Measurements from ENCODE around the gene KIF5A. TPM values are rescaled to one million over a fixed set of nuclear protein-coding genes. Genes with fewer than 3 reads are reported as not detected.
"Not testable (repeated sequence)": the region's sequence is repeated elsewhere in the genome, so short reads cannot be mapped to it uniquely, and the experiment has no call there.

The KIF5A gene
- total and polyA plus RNA-seq, 8 donors, result 0.38 to 6.5 (median 5.3) TPM

DNA sequence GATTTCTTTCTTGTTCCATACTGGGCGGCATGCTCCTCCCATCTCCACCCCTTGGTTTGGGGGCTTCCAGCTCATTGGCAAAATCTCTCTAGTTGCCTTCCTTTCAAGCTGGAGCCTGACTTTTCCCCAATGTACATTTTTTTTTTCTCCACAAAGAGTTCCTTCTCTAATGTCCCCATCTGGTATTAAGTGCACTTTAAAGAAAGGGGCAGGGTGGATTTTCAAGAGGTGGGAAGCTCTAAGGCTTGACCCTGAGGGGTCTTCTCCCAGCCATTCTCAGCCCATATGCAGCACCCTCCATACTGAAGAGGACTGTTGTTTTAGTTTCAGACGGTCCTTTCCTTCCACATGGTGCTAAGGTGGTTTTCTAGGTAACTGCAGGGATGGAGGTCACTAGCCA, 35.3 kb downstream of the KIF5A start:
- intact Hi-C loops (cut with DNase I), result no loop called here
- Histone ChIP-seq H3K27me3 (peaks cover 0 to 43% of the 10 kb centered on the region in 2 donors), H3K4me3 (no peak overlapping the region), H3K9me3 (no peaks in the 10 kb centered on the region), H3K27ac (no peak overlapping the region), H3K4me1 (peaks cover 0 to 7% of the 10 kb centered on the region in 2 donors), H3K36me3 (no peaks in the 10 kb centered on the region)
- ATAC-seq (no peak), DNase-seq (no peak)
- TF ChIP-seq, protein P1, sequence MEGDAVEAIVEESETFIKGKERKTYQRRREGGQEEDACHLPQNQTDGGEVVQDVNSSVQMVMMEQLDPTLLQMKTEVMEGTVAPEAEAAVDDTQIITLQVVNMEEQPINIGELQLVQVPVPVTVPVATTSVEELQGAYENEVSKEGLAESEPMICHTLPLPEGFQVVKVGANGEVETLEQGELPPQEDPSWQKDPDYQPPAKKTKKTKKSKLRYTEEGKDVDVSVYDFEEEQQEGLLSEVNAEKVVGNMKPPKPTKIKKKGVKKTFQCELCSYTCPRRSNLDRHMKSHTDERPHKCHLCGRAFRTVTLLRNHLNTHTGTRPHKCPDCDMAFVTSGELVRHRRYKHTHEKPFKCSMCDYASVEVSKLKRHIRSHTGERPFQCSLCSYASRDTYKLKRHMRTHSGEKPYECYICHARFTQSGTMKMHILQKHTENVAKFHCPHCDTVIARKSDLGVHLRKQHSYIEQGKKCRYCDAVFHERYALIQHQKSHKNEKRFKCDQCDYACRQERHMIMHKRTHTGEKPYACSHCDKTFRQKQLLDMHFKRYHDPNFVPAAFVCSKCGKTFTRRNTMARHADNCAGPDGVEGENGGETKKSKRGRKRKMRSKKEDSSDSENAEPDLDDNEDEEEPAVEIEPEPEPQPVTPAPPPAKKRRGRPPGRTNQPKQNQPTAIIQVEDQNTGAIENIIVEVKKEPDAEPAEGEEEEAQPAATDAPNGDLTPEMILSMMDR (IDR thresholded peaks at IDR 0.05), result no peak

GRCh38 chr12:57586128-57586527, 36.3 kb downstream of the KIF5A start:
- no peak for DNase-seq
- Histone ChIP-seq H3K4me1 (peaks cover 0 to 14% of the 10 kb centered on the region in 2 donors), H3K4me3 (no peak overlapping the region), H3K27ac (no peak overlapping the region), H3K27me3 (peaks cover 0 to 43% of the 10 kb centered on the region in 2 donors), H3K36me3 (no peaks in the 10 kb centered on the region), H3K9me3 (no peaks in the 10 kb centered on the region)
- no peak for ATAC-seq
- intact Hi-C loops (cut with DNase I), result no loop called here
- TF ChIP-seq, protein P1 (IDR thresholded peaks at IDR 0.05), result no peak

DNA sequence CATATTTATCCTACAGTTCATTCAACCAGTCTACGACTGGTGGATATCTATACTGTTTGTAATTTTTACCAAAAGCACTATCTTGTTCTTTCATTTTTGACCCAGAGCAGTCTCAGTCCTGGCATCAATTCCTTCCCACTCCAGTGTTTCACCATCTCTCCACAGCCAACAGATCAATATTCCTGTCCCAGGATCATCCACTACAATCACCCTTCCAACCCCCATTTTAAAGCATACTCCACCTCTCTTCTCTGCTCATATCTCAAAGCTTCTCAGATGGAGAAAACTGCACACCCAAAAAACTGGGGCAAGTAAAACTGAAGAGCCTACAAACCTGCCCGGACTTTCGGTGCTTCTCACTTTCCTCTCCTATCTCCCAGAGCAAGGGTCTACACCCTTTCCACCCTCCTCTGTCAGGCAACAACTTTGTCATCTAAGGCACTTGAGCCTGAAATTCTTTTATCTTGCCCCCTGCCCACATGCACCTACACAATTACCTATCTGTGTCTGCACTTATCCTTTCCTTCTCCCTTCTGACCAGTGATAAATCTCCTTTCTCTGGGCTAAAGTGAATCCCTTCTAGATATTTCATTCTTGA, 37.1 kb downstream of the KIF5A start:
- no peaks in the 10 kb centered on the region for H3K9me3 ChIP-seq
- H3K4me1 ChIP-seq, result peaks cover 0 to 19% of the 10 kb centered on the region in 2 donors
- TF ChIP-seq, protein P1 (IDR thresholded peaks at IDR 0.05), result no peak
- H3K36me3 ChIP-seq, result no peaks in the 10 kb centered on the region
- no peak overlapping the region for H3K4me3 ChIP-seq
- H3K27me3 ChIP-seq, result peaks cover 0 to 38% of the 10 kb centered on the region in 2 donors
- no peak for DNase-seq
- intact Hi-C loops (cut with DNase I), result no loop called here
- no peak overlapping the region for H3K27ac ChIP-seq
- no peak for ATAC-seq

DNA sequence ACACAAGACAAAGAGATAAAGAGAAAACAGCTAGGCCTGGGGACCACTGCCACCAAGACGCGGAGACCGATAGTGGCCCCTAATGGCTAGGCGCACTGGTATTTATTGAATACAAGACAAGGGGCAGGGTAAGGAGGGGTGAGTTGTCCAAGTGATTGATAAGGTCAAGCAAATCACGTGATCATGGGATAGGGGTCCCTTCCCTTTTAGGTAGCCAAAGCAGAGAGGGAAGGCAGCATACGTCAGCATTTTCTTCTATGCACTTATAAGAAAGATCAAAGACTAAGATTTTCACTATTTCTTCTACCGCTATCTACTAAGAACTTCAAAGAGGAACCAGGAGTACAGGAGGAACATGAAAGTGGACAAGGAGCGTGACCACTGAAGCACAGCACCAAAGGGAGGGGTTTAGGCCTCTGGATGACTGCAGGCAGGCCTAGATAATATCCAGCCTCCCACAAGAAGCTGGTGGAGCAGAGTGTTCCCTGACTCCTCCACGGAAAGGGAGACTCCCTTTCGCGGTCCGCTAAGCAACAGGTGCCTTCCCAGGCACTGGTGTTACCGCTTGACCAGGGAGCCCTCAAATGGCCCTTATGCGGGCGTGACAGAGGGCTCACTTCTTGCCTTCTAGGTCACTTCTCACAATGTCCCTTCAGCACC, 39.2 kb downstream of the KIF5A start:
- H3K9me3 ChIP-seq; ATAC-seq; H3K36me3 ChIP-seq; H3K4me3 ChIP-seq; H3K27ac ChIP-seq; DNase-seq; intact Hi-C loops (cut with DNase I): not testable (repeated sequence)
- peaks cover 0 to 22% of the 10 kb centered on the region in 2 donors for H3K4me1 ChIP-seq
- peaks cover 0 to 25% of the 10 kb centered on the region in 2 donors for H3K27me3 ChIP-seq

GRCh38 chr12:57590479-57590863, 40.6 kb downstream of the KIF5A start:
- H3K27me3 ChIP-seq, result peaks cover 0 to 22% of the 10 kb centered on the region in 2 donors
- peak overlapping the region in 1 of 2 donors; percentile 55 for H3K27ac ChIP-seq
- H3K36me3 ChIP-seq, result peaks cover 0 to 17% of the 10 kb centered on the region in 2 donors
- intact Hi-C loops (cut with DNase I), result no loop called here
- peak overlapping the region; percentile 71 to 82 for H3K4me3 ChIP-seq
- peaks cover 0 to 22% of the 10 kb centered on the region in 2 donors for H3K4me1 ChIP-seq
- TF ChIP-seq, protein P1 (IDR thresholded peaks at IDR 0.05), result no peak
- no peak for DNase-seq
- no peaks in the 10 kb centered on the region for H3K9me3 ChIP-seq
- ATAC-seq, result no peak
